ENCODE data around the gene SLC4A3.

GRCh38 chr2:219624565-219624964 is 2.9 kb upstream of the SLC4A3 start:
- TF ChIP-seq CTCF (IDR thresholded peaks at IDR 0.05) (no peak), TEAD4 (CRISPR knock-in tag; IDR thresholded peaks at IDR 0.05) (no peak), TP53 (CRISPR knock-in tag; IDR thresholded peaks at IDR 0.05) (no peak), ELF4 (CRISPR knock-in tag; IDR thresholded peaks at IDR 0.05; ENCODE audit: low read depth) (no peak), FOXP4 (CRISPR knock-in tag; IDR thresholded peaks at IDR 0.05) (no peak), JUN (CRISPR knock-in tag; IDR thresholded peaks at IDR 0.05) (no peak)
